Measurements from ENCODE around the gene CACNG7. TPM values are rescaled to one million over a fixed set of nuclear protein-coding genes. Genes with fewer than 3 reads are reported as not detected.
"Not testable (repeated sequence)": the region's sequence is repeated elsewhere in the genome, so short reads cannot be mapped to it uniquely, and the experiment has no call there.

Gene CACNG7
- total RNA-seq, 1 donor from 2014 or later: not detected

GRCh38 chr19:53917356-53917755 is 8.3 kb downstream of the CACNG7 start:
- intact Hi-C loops (cut with micrococcal nuclease): no loop called here
- Mint-ChIP-seq H3K27ac (no peak overlapping the region), H3K4me3 (ENCODE audit: low read depth) (no peak overlapping the region), H3K36me3 (ENCODE audit: low read depth) (no peaks in the 10 kb centered on the region), H3K9me3 (no peaks in the 10 kb centered on the region), H3K4me1 (ENCODE audit: low read depth) (no peaks in the 10 kb centered on the region), H3K27me3 (ENCODE audit: low read depth) (no peaks in the 10 kb centered on the region)
- no peak for DNase-seq (ENCODE audit: low spot score)

DNA sequence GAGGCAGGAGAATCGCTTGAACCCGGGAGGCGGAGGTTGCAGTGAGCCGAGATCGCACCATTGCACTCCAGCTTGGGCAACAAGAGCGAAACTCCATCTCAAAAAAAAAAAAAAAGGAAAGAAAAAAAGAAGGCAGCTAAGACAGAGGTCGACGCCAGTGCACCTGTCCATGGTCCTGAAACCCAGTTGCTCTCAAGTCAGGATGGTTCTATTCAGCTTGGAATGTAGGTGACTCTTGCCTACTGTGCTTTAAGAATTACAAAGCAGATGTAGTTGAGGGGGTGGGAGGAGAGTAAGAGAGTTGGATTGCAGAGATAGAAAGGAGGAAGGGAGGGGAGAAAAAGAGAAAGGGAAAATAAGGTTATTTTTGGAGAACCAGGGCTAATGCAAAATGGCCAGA is 18.7 kb downstream of the CACNG7 start:
- Mint-ChIP-seq H3K9me3 (no peaks in the 10 kb centered on the region), H3K27ac (no peak overlapping the region), H3K4me3 (ENCODE audit: low read depth) (no peak overlapping the region), H3K27me3 (ENCODE audit: low read depth) (no peaks in the 10 kb centered on the region), H3K4me1 (ENCODE audit: low read depth) (no peaks in the 10 kb centered on the region), H3K36me3 (ENCODE audit: low read depth) (no peaks in the 10 kb centered on the region)
- intact Hi-C loops (cut with micrococcal nuclease): no loop called here
- DNase-seq (ENCODE audit: low spot score): no peak

GRCh38 chr19:53936029-53936428 is 27.0 kb downstream of the CACNG7 start:
- Mint-ChIP-seq H3K9me3 (no peaks in the 10 kb centered on the region), H3K27ac (no peak overlapping the region), H3K36me3 (ENCODE audit: low read depth) (no peaks in the 10 kb centered on the region)

GRCh38 chr19:53942001-53942786 is 33.1 kb downstream of the CACNG7 start:
- Mint-ChIP-seq H3K9me3 (no peaks in the 10 kb centered on the region), H3K27ac (no peak overlapping the region), H3K36me3 (ENCODE audit: low read depth) (no peaks in the 10 kb centered on the region), H3K4me3 (ENCODE audit: low read depth) (no peak overlapping the region), H3K27me3 (ENCODE audit: low read depth) (peaks cover 32% of the 10 kb centered on the region), H3K4me1 (ENCODE audit: low read depth) (no peaks in the 10 kb centered on the region)
- no peak for DNase-seq (ENCODE audit: low spot score)
- intact Hi-C loops (cut with micrococcal nuclease): no loop called here

More at GRCh38 chr19:53936029-53936428, 27.0 kb downstream of the CACNG7 start:
- Mint-ChIP-seq H3K27me3 (ENCODE audit: low read depth) (peaks cover under 1% of the 10 kb centered on the region), H3K4me3 (ENCODE audit: low read depth) (no peak overlapping the region), H3K4me1 (ENCODE audit: low read depth) (no peaks in the 10 kb centered on the region)
- no peak for DNase-seq (ENCODE audit: low spot score)
- intact Hi-C loops (cut with micrococcal nuclease): no loop called here

GRCh38 chr19:53944416-53944815 is 35.3 kb downstream of the CACNG7 start:
- H3K27me3 Mint-ChIP-seq (ENCODE audit: low read depth): peaks cover 32% of the 10 kb centered on the region
- no peak for DNase-seq (ENCODE audit: low spot score)
- no peak overlapping the region for H3K4me3 Mint-ChIP-seq (ENCODE audit: low read depth)
- H3K4me1 Mint-ChIP-seq (ENCODE audit: low read depth): no peaks in the 10 kb centered on the region
- no peaks in the 10 kb centered on the region for H3K36me3 Mint-ChIP-seq (ENCODE audit: low read depth)
- H3K27ac Mint-ChIP-seq: no peak overlapping the region
- no peaks in the 10 kb centered on the region for H3K9me3 Mint-ChIP-seq
- intact Hi-C loops (cut with micrococcal nuclease): no loop called here

DNA sequence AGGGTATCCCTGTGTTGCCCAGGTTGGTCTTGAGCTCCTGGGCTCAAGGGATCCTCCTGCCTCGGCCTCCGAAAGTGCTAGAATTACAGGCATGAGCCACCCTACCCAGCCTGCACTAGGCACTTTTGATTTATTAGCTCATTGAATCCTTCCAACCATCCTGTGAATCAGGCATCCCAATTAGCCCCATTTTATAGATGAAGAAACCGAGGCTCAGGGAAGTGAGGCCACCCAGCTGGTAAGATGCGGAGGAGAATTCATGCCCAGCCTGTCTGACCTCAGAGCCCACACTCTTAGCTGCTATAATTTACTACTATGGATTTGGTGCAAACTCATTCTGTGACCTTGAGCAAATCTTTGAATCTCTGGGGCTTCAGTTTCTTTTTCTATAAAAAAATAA is 35.9 kb downstream of the CACNG7 start:
- intact Hi-C loops (cut with micrococcal nuclease): no loop called here

GRCh38 chr19:53945441-53945840 is 36.4 kb downstream of the CACNG7 start:
- no peaks in the 10 kb centered on the region for H3K9me3 Mint-ChIP-seq
- H3K27ac Mint-ChIP-seq: no peak overlapping the region
- no peak for DNase-seq (ENCODE audit: low spot score)
- no peaks in the 10 kb centered on the region for H3K4me1 Mint-ChIP-seq (ENCODE audit: low read depth)
- H3K36me3 Mint-ChIP-seq (ENCODE audit: low read depth): no peaks in the 10 kb centered on the region
- intact Hi-C loops (cut with micrococcal nuclease): no loop called here
- H3K27me3 Mint-ChIP-seq (ENCODE audit: low read depth): peaks cover 32% of the 10 kb centered on the region
- no peak overlapping the region for H3K4me3 Mint-ChIP-seq (ENCODE audit: low read depth)

More for the DNA sequence above, 35.9 kb downstream of the CACNG7 start:
- no peaks in the 10 kb centered on the region for H3K36me3 Mint-ChIP-seq (ENCODE audit: low read depth)
- no peak overlapping the region for H3K4me3 Mint-ChIP-seq (ENCODE audit: low read depth)
- peaks cover 32% of the 10 kb centered on the region for H3K27me3 Mint-ChIP-seq (ENCODE audit: low read depth)
- no peak overlapping the region for H3K27ac Mint-ChIP-seq
- H3K4me1 Mint-ChIP-seq (ENCODE audit: low read depth): no peaks in the 10 kb centered on the region
- H3K9me3 Mint-ChIP-seq: no peaks in the 10 kb centered on the region
- no peak for DNase-seq (ENCODE audit: low spot score)

DNA sequence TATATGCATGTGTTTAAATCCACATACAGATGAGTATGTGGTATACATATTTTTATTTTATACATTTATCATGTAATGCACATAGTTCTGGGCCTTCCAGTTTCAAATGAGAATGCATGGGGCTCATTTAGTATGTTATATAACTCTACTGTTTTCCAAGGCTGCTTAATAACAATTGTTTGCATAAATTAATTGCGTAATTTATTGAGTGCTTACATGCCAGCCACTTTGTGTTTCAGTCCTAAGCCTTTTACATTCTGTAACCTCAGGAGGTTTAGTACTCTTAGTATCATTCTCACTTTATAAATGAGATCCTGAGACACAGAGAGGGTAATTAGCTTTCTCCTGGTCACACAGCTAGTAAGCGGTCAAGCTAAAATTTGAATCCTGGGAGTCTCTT is 36.9 kb downstream of the CACNG7 start:
- H3K4me1 Mint-ChIP-seq (ENCODE audit: low read depth): no peaks in the 10 kb centered on the region
- H3K36me3 Mint-ChIP-seq (ENCODE audit: low read depth): no peaks in the 10 kb centered on the region
- intact Hi-C loops (cut with micrococcal nuclease): no loop called here
- no peak overlapping the region for H3K27ac Mint-ChIP-seq
- peaks cover 32% of the 10 kb centered on the region for H3K27me3 Mint-ChIP-seq (ENCODE audit: low read depth)
- H3K9me3 Mint-ChIP-seq: no peaks in the 10 kb centered on the region
- no peak for DNase-seq (ENCODE audit: low spot score)
- H3K4me3 Mint-ChIP-seq (ENCODE audit: low read depth): no peak overlapping the region

GRCh38 chr19:53947624-53948023 is 38.5 kb downstream of the CACNG7 start:
- no peak for DNase-seq (ENCODE audit: low spot score)
- intact Hi-C loops (cut with micrococcal nuclease): no loop called here
- Mint-ChIP-seq H3K36me3 (ENCODE audit: low read depth) (no peaks in the 10 kb centered on the region), H3K4me1 (ENCODE audit: low read depth) (no peaks in the 10 kb centered on the region), H3K9me3 (no peaks in the 10 kb centered on the region), H3K27me3 (ENCODE audit: low read depth) (peaks cover 19% of the 10 kb centered on the region), H3K27ac (no peak overlapping the region), H3K4me3 (ENCODE audit: low read depth) (no peak overlapping the region)

DNA sequence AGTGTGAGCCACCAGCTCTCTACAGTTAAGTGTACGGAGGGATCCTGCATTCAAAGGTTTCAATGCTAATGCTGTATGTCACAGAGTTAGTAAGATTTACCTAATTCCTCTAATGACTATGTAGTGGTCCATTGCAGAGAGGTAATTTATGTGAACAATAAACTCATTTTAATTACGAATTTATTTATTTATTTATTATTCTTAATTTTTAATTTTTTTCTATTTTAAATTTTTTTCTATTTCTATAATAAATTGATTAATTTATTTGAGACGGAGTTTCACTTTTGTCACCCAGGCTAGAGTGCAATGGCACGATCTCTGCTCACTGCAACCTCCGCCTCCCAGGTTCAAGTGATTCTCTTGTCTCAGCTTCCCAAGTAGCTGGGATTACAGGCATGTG is 39.5 kb downstream of the CACNG7 start:
- H3K9me3 Mint-ChIP-seq; H3K4me1 Mint-ChIP-seq (ENCODE audit: low read depth); H3K4me3 Mint-ChIP-seq (ENCODE audit: low read depth); intact Hi-C loops (cut with micrococcal nuclease); DNase-seq (ENCODE audit: low spot score); H3K27ac Mint-ChIP-seq; H3K36me3 Mint-ChIP-seq (ENCODE audit: low read depth): not testable (repeated sequence)
- peaks cover 12% of the 10 kb centered on the region for H3K27me3 Mint-ChIP-seq (ENCODE audit: low read depth)

DNA sequence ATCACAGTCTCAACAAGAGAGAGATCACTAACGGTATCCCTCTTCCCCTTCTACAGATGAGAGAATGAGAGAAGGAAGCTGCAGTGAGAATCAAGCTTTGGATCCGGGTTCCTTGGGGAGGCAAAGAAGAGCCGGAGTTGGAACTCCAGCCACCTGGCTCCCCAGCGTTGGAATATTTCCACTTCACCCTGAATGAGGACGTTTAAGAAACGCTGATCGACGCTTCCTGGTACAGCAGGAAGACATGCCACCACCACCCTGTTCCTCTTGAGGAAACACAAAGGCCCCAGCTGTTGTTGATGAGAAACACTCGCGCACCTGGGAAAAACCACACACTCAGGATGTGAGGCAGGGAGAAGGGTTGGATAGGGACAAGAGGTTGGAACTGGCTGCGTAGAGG is 42.4 kb downstream of the CACNG7 start:
- H3K36me3 Mint-ChIP-seq (ENCODE audit: low read depth): no peaks in the 10 kb centered on the region
- H3K9me3 Mint-ChIP-seq: no peaks in the 10 kb centered on the region
- H3K4me1 Mint-ChIP-seq (ENCODE audit: low read depth): no peaks in the 10 kb centered on the region
- intact Hi-C loops (cut with micrococcal nuclease): no loop called here
- H3K27me3 Mint-ChIP-seq (ENCODE audit: low read depth): peaks cover 8% of the 10 kb centered on the region
- H3K4me3 Mint-ChIP-seq (ENCODE audit: low read depth): no peak overlapping the region
- no peak overlapping the region for H3K27ac Mint-ChIP-seq
- DNase-seq (ENCODE audit: low spot score): no peak

DNA sequence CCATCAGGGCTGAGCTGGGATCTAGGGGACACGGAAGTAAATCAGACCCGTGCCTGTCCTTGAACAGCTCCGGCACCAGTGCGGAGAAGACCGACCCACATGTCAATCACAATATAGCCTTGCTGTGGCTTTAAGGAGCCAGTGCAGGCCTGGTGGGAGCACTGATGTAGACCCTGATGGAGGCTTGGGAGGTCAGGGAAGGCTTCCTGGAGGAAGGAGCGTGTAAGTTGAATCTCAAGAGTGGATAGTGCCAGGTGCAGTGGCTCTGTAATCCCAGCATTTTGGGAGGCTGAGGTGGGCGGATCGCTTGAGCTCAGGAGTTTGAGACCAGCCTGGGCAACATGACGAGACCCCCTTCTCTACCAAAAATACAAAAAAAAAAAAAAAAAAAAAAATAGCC is 42.9 kb downstream of the CACNG7 start:
- Mint-ChIP-seq H3K4me3 (ENCODE audit: low read depth) (no peak overlapping the region), H3K36me3 (ENCODE audit: low read depth) (no peaks in the 10 kb centered on the region), H3K27me3 (ENCODE audit: low read depth) (peaks cover 9% of the 10 kb centered on the region), H3K27ac (no peak overlapping the region), H3K4me1 (ENCODE audit: low read depth) (no peaks in the 10 kb centered on the region), H3K9me3 (no peaks in the 10 kb centered on the region)
- DNase-seq (ENCODE audit: low spot score): no peak
- intact Hi-C loops (cut with micrococcal nuclease): no loop called here

DNA sequence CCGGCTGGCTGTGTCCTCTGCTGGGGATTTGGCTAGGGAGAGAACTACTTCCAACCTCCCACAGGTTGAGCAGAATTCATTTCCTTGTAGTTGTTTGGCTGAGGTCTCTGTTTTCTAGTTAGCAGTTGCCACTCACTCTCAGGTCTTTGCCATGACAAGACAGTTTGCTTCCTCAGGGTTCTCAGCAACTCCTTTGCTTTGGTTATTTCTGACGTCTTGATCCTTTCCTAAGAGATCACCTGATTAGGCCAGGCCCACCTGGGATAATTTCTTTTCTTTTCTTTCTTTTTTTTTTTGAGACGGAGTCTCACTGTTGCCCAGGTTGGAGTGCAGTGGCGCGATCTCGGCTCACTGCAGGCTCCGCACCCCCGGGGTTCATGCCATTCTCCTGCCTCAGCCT is 44.3 kb downstream of the CACNG7 start:
- Mint-ChIP-seq H3K4me3 (ENCODE audit: low read depth) (no peak overlapping the region), H3K4me1 (ENCODE audit: low read depth) (no peaks in the 10 kb centered on the region), H3K27me3 (ENCODE audit: low read depth) (peaks cover 19% of the 10 kb centered on the region), H3K36me3 (ENCODE audit: low read depth) (no peaks in the 10 kb centered on the region), H3K27ac (no peak overlapping the region), H3K9me3 (no peaks in the 10 kb centered on the region)
- DNase-seq (ENCODE audit: low spot score): no peak
- intact Hi-C loops (cut with micrococcal nuclease): no loop called here
